ENCODE measurements around the gene ADGRL4. TPM values are rescaled to one million over a fixed set of nuclear protein-coding genes. Genes with fewer than 3 reads are reported as not detected.

Gene ADGRL4
- polyA plus RNA-seq, 1 donor (not counting 4 experiments of a cell fraction or from before 2014, with no cell fraction given): not detected

GRCh38 chr1:78840453-78841271, 165.9 kb downstream of the ADGRL4 start:
- no peak for TF ChIP-seq EZH2 (IDR thresholded peaks at IDR 0.05; ENCODE audit: low read length)
- TF ChIP-seq, protein P1, sequence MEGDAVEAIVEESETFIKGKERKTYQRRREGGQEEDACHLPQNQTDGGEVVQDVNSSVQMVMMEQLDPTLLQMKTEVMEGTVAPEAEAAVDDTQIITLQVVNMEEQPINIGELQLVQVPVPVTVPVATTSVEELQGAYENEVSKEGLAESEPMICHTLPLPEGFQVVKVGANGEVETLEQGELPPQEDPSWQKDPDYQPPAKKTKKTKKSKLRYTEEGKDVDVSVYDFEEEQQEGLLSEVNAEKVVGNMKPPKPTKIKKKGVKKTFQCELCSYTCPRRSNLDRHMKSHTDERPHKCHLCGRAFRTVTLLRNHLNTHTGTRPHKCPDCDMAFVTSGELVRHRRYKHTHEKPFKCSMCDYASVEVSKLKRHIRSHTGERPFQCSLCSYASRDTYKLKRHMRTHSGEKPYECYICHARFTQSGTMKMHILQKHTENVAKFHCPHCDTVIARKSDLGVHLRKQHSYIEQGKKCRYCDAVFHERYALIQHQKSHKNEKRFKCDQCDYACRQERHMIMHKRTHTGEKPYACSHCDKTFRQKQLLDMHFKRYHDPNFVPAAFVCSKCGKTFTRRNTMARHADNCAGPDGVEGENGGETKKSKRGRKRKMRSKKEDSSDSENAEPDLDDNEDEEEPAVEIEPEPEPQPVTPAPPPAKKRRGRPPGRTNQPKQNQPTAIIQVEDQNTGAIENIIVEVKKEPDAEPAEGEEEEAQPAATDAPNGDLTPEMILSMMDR (optimal IDR thresholded peaks at IDR 0.05 in 1 of 3, IDR thresholded peaks at IDR 0.05 in 1 of 3, conservative IDR thresholded peaks at IDR 0.05 in 1 of 3; ENCODE audit: extremely low read depth in 1 of 3, insufficient read depth in 2 of 3, low read length in 3 of 3): no peak
- Histone ChIP-seq H2AFZ (ENCODE audit: control insufficient read depth, low read length) (no peak overlapping the region), H3K4me2 (ENCODE audit: control insufficient read depth, extremely low read depth, insufficient read depth, low read depth, low read length) (peak overlapping the region; percentile 39)

More at GRCh38 chr1:78840453-78841271, 165.9 kb downstream of the ADGRL4 start:
- Histone ChIP-seq H3K36me3 (ENCODE audit: control insufficient read depth in 2 of 2, extremely low read depth in 1 of 2, insufficient read depth in 2 of 2, low read length in 2 of 2) (no peaks in the 10 kb centered on the region), H3K4me1 (ENCODE audit: control insufficient read depth, extremely low read depth, insufficient read depth, low read length) (peaks cover 8% of the 10 kb centered on the region), H4K20me1 (ENCODE audit: control insufficient read depth, extremely low read depth, insufficient read depth, low read length) (no peaks in the 10 kb centered on the region), H3K9me1 (ENCODE audit: control insufficient read depth, extremely low read depth, insufficient read depth, low read length) (no peaks in the 10 kb centered on the region), H3K4me3 (ENCODE audit: control insufficient read depth in 2 of 3, extremely low read depth in 1 of 3, insufficient read depth in 2 of 3, low read depth in 1 of 3, low read length in 3 of 3) (no peak overlapping the region), H3K9ac (ENCODE audit: control insufficient read depth, extremely low read depth, insufficient read depth, low read length) (no peak overlapping the region), H3K27me3 (ENCODE audit: control insufficient read depth, extremely low read depth, insufficient read depth, low read length) (no peaks in the 10 kb centered on the region), H3K27ac (ENCODE audit: control insufficient read depth, insufficient read depth, low read length) (no peak overlapping the region), H3K79me2 (ENCODE audit: control insufficient read depth, insufficient read depth, low read length) (no peaks in the 10 kb centered on the region), H3K9me3 (ENCODE audit: control insufficient read depth, low read depth, low read length) (no peaks in the 10 kb centered on the region)
- FAIRE-seq (no peak), DNase-seq (ENCODE audit: low read depth, low spot score) (no peak)
- dilution Hi-C loops (cut with MboI; ENCODE audit: extremely low pct_ligation_motif_present, low sequenced_read_pairs): no loop called here
